ENCODE measurements around the gene USB1.

The USB1 gene

DNA sequence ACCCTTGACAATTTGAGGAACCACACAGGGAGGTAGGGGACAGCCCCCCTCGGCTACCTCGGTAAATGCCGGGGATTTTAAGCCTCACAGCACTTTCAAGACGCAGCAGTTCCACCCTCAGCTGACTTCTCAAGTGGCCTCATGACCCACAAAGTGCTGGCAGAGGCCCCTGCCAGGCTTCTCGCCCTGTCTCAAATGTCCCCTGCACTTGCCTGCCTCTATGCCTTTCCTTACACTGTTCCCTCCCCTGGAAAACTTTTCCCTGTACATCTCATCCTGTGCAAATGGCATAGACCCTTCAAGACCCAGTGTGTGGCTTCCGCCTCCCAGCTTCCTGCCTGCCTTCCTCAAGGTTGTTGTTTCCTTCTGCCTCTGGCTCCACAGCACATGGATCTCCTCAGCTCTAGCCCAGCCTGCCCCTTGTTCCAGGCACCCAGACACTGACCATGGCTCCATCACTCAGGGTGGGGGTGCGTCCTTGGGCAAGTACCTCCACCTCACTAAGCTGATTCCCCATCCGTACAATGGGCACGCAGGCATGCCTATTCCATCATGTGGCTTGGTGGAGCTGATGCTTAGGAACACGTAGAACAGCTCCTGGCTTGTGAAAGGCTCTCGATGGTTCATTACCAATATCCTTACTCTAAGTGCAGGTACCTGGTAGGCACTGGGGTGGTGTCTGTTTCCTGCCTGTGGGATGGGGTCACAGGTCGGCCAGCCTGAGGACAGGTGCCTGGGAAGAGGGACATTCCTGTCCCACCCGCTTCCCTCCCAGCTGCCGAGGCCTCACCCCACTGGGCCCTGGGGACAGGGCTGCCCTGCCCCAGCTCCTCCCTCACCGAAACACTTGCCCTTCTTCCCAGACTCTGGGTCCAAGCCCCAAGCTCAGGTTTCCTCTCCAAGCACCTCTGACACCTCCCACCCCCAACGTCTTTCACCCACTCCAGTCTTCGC, 48.3 kb downstream of the USB1 start:
- no peak overlapping the region for H3K27ac ChIP-seq
- TF ChIP-seq, protein P1, sequence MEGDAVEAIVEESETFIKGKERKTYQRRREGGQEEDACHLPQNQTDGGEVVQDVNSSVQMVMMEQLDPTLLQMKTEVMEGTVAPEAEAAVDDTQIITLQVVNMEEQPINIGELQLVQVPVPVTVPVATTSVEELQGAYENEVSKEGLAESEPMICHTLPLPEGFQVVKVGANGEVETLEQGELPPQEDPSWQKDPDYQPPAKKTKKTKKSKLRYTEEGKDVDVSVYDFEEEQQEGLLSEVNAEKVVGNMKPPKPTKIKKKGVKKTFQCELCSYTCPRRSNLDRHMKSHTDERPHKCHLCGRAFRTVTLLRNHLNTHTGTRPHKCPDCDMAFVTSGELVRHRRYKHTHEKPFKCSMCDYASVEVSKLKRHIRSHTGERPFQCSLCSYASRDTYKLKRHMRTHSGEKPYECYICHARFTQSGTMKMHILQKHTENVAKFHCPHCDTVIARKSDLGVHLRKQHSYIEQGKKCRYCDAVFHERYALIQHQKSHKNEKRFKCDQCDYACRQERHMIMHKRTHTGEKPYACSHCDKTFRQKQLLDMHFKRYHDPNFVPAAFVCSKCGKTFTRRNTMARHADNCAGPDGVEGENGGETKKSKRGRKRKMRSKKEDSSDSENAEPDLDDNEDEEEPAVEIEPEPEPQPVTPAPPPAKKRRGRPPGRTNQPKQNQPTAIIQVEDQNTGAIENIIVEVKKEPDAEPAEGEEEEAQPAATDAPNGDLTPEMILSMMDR (conservative IDR thresholded peaks at IDR 0.05) = no peak

DNA sequence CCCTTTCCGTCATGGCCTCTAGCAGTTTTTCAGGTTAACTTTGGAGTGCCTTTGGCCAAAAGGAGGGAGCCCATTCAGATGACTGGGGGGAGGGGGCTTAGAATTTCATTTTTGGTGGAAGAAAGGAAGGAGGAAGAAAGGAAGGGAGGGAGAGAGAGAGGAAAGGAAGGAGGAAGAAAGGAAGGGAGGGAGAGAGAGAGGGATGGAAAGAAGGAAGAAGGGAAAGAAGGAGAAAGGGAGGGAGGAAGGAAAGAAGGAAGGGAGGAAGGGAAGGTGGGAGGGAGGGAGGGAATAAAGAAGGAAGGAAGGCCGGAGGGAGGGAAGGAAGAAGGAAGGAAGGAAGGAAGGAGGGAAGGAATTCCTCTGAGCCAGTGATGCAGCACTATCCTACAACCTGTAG, 50.1 kb downstream of the USB1 start:
- TF ChIP-seq, protein P1 (conservative IDR thresholded peaks at IDR 0.05) = no peak
- H3K27ac ChIP-seq = no peak overlapping the region

DNA sequence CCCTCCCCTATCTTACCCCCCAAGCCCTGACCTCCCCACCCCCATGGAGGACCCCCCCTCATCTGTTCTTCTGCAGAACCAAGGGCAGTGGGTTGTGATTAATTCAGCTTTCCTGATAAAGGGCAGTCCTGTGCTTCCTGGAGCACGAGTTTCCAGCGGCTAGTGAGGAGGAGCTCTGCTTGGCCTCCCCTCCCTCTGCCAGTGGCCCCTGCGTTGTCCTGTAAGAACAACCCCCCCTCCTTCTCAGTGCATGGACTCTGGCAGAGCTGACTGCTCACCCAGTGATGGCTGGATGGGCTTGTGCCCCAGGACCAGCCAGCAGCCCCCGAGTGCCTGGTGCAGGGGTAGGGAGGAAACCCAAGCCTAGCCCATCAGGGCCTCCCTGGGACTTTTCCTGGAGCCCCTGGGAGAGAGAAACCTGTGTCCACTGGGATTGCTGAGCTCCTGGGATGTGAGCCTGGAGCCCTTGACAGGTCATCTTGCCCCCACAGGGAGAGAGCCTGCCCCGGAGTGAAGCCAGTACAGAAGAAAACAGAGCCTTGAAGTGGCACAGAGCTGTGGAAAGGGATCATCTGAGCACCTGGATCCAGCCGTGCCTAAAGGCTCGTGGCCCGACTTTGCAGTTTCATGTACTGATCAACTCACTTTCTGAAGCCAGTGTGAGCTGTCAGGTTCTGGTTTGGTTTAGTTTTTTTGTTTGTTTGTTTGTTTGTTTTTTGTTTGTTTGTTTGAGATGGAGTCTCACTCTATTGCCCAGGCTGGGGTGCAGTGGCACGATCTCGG, 50.8 kb downstream of the USB1 start:
- H3K27ac ChIP-seq = no peak overlapping the region
- TF ChIP-seq, protein P1 (conservative IDR thresholded peaks at IDR 0.05) = no peak

DNA sequence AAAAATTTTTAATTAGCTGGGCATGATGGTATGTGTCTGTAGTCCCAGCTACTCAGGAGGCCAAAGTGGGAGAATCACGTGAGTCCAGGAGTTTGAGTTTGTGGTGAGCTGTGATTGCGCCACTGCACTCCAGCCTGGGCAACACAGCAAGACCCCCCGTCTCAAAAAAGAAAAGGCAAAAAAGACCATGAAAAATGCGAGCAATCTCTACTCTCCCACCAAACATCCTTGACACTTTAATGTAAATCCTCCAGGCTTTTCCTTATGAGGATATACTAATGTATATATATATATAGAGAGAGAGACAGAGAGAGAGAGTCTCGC, 52.4 kb downstream of the USB1 start:
- TF ChIP-seq, protein P1 (conservative IDR thresholded peaks at IDR 0.05) = no peak
- no peak overlapping the region for H3K27ac ChIP-seq

DNA sequence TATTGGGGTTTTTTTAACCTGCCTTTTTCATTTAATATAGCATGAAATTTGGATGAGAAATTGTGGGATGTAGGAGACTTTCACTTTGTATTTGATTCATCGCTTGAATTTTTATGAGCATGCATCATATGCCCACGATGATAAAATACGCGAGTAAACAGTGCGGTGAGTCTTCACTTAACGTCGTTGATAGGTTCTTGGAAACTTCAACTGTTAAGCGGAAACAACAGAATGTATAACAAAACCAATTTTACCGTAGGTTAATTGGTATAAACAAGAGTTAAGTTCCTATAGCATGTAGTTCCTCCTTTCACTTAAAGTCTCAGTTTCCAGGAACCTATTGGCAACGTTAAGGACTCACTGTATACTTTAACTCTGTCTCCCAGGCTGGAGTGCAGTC, 53.1 kb downstream of the USB1 start:
- TF ChIP-seq, protein P1 (conservative IDR thresholded peaks at IDR 0.05) = no peak
- no peak overlapping the region for H3K27ac ChIP-seq

DNA sequence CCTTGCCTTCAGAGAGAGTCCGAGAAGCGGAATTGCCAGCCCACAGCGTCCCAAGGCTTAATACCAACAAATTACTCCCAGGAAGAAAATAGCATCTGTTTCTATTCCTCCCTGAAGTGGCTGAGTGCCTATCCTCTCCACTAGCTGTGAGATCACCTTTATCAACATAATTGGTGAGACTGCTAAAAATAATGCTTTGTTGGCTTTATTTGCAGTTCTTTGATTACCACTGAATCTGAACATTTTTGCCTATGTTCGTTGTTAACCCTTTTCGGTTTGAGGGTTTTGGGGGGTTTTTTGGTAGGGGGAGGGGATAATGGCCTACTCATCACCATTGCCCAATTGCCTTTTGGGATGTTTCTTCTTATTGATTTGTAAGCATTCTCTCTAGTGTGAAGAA, 55.4 kb downstream of the USB1 start:
- H3K27ac ChIP-seq = no peak overlapping the region
- TF ChIP-seq, protein P1 (conservative IDR thresholded peaks at IDR 0.05) = no peak

DNA sequence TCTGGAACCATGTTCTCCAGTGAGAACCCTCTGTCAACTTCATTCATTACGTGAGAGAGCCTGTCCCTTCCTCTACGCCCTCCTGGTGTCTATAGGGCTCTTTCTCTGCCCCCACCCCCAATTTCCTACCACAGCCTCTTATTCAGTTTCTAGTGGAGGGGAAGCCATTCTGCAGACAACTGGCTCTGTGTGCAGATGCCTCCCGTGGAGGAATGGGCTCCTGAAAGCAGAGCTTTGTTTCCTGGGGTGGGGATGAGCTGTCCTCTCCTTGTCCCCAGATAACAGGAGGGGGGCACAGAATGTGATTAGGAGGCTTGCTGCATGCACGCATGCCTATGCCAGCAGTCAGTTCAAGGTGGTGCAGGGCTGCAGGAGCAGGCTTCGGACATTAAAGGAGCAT, 55.9 kb downstream of the USB1 start:
- no peak overlapping the region for H3K27ac ChIP-seq
- TF ChIP-seq, protein P1 (conservative IDR thresholded peaks at IDR 0.05) = no peak
